ENCODE measurements around the gene PLA2G4D. TPM values are rescaled to one million over a fixed set of nuclear protein-coding genes. Genes with fewer than 3 reads are reported as not detected.

The PLA2G4D gene
- total RNA-seq, 1 experiment from 2014 or later, result 0.24 TPM

GRCh38 chr15:42018306-42019224, 75.8 kb downstream of the PLA2G4D start:
- Mint-ChIP-seq H3K4me3 (no peak overlapping the region), H3K36me3 (peaks cover 17% of the 10 kb centered on the region), H3K27ac (no peak overlapping the region), H3K27me3 (ENCODE audit: low read depth) (peaks cover 3% of the 10 kb centered on the region), H3K9me3 (peaks cover 33% of the 10 kb centered on the region), H3K4me1 (no peaks in the 10 kb centered on the region)
- POLR2A ChIA-PET, result no interaction called here
- CTCF ChIA-PET, result interaction anchor here (1.1 to 1.7 kb wide), 2 partner anchors 29 to 66 kb away, joined by 3 read pairs; no protein-coding TSS in a partner anchor
- no peak for DNase-seq (ENCODE audit: low spot score)
- ATAC-seq, result no peak
- TF ChIP-seq FOXK1 (CRISPR knock-in tag; IDR thresholded peaks at IDR 0.05), result no peak
- TF ChIP-seq PREB (CRISPR knock-in tag; IDR thresholded peaks at IDR 0.05; ENCODE audit: borderline replicate concordance), result no peak
- TF ChIP-seq MAX (CRISPR knock-in tag; IDR thresholded peaks at IDR 0.05), result no peak
- no peak for TF ChIP-seq ZNF138 (CRISPR knock-in tag; conservative IDR thresholded peaks at IDR 0.05)
- TF ChIP-seq GRHL2 (CRISPR knock-in tag; IDR thresholded peaks at IDR 0.05; ENCODE audit: insufficient replicate concordance, severe bottlenecking), result no peak
- no peak for TF ChIP-seq ZNF416 (CRISPR knock-in tag; IDR thresholded peaks at IDR 0.05)
- TF ChIP-seq ZBTB21 (CRISPR knock-in tag; IDR thresholded peaks at IDR 0.05; ENCODE audit: borderline replicate concordance), result no peak
- no peak for TF ChIP-seq ZNF232 (CRISPR knock-in tag; IDR thresholded peaks at IDR 0.05)
- TF ChIP-seq ZNF281 (CRISPR knock-in tag; IDR thresholded peaks at IDR 0.05), result no peak
- no peak for TF ChIP-seq PRRX2 (CRISPR knock-in tag; IDR thresholded peaks at IDR 0.05)

Other genes starting within 250 kb of the PLA2G4D start
- 1.2 to 2.3 TPM (median 2.0 TPM) in 3 replicates for gene SPTBN5, start 200.5 kb downstream of the PLA2G4D start, total RNA-seq (2021)
- 20.8 to 23.9 TPM (median 21.3 TPM) in 3 replicates for gene EHD4, start 122.0 kb downstream of the PLA2G4D start, total RNA-seq (2021)
- gene PLA2G4E, start 73.5 kb downstream of the PLA2G4D start, total RNA-seq (2021), result 0.02 TPM in 1 of 3 replicates, not detected in the others
- 0.11 to 0.18 TPM (median 0.16 TPM) in 3 replicates for gene PLA2G4F, start 62.1 kb upstream of the PLA2G4D start, total RNA-seq (2021)
- 43.9 to 44.7 TPM (median 44.5 TPM) in 3 replicates for gene VPS39, start 113.7 kb upstream of the PLA2G4D start, total RNA-seq (2021)
- 18.5 to 20.5 TPM (median 19.6 TPM) in 3 replicates for gene GANC, start 178.6 kb upstream of the PLA2G4D start, total RNA-seq (2021)
- 28.6 to 32.4 TPM (median 30.5 TPM) in 3 replicates for gene TMEM87A, start 178.9 kb upstream of the PLA2G4D start, total RNA-seq (2021)